Measurements from ENCODE around the gene PLAU.

- TF ChIP-seq POLR2A (IDR thresholded peaks at IDR 0.05) (no peak), CTCF (IDR thresholded peaks at IDR 0.05) (no peak)
Observed at GRCh38 chr10:73914036-73914435, 3.1 kb downstream of the PLAU start.

Data from testis (tissue), 2 donors.